ENCODE data around the gene TGFBR1. TPM values are rescaled to one million over a fixed set of nuclear protein-coding genes. Genes with fewer than 3 reads are reported as not detected.

Gene TGFBR1
- 12.6 and 17.5 TPM in 2 replicates for total RNA-seq

GRCh38 chr9:99104459-99105151, at the start of gene TGFBR1:
TSS of gene TGFBR1 (plus strand) at chr9:99105113. CDS start at chr9:99105206, 93 bp downstream.

Other genes starting within 250 kb of the TGFBR1 start
- 1.8 and 3.2 TPM in 2 replicates for gene COL15A1, start 161.2 kb upstream of the TGFBR1 start, total RNA-seq
- 38.7 and 47.8 TPM in 2 replicates for gene ALG2, start 116.8 kb downstream of the TGFBR1 start, total RNA-seq
- gene SEC61B, start 117.2 kb downstream of the TGFBR1 start, total RNA-seq = 96.7 and 212 TPM in 2 replicates